ENCODE data around the gene RIC8B.

DNA sequence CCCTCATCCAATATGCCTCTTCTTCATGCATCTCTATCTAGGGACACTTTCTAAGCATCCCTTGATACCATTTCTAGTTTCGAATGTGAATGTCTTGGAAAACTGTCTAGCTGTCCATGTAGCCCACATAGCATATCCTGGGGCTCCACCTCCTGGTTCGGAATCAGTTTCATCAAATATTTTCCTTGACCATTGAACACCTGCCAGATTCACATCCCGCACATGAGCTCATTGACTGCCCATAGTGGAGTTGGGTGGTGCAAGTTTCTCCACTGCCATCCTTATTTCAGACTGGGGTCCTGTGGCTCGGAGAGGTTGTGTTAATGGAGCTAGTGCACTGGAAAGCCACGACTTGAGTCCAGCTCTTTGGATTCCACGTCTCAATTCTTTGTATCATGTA, 122.6 kb downstream of the RIC8B start:
- TF ChIP-seq, protein P1, sequence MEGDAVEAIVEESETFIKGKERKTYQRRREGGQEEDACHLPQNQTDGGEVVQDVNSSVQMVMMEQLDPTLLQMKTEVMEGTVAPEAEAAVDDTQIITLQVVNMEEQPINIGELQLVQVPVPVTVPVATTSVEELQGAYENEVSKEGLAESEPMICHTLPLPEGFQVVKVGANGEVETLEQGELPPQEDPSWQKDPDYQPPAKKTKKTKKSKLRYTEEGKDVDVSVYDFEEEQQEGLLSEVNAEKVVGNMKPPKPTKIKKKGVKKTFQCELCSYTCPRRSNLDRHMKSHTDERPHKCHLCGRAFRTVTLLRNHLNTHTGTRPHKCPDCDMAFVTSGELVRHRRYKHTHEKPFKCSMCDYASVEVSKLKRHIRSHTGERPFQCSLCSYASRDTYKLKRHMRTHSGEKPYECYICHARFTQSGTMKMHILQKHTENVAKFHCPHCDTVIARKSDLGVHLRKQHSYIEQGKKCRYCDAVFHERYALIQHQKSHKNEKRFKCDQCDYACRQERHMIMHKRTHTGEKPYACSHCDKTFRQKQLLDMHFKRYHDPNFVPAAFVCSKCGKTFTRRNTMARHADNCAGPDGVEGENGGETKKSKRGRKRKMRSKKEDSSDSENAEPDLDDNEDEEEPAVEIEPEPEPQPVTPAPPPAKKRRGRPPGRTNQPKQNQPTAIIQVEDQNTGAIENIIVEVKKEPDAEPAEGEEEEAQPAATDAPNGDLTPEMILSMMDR (IDR thresholded peaks at IDR 0.05; ENCODE audit: low read depth, low read length): 0 out of 2 replicates have a peak, but pooled peaks have one; percentile 13
- TF ChIP-seq EZH2phosphoT487 (IDR thresholded peaks at IDR 0.05; ENCODE audit: low read depth): no peak
